Fibroblast of lung (primary cell): ENCODE data around the gene PLCB2. TPM values are rescaled to one million over a fixed set of nuclear protein-coding genes. Genes with fewer than 3 reads are reported as not detected.

Experiments
- DNase-seq, 2 donors: peaks; one replicate each; pipeline versions ENCODE4 v3.0.0 to v3.0.0-alpha.2; 2010; ENCODE audit warnings: low read depth in 2 of 2
- H2AFZ ChIP-seq: 2 replicates; pipeline ENCODE4 v1.5.1; 2012; ENCODE audit warnings: low read length, control low read depth, inconsistent platforms
- H3K27ac ChIP-seq: 2 replicates; pipeline ENCODE4 v1.5.1; 2011; ENCODE audit warnings: low read length, control low read depth; ENCODE audit not compliant: insufficient read depth
- H3K27me3 ChIP-seq: 2 replicates; pipeline ENCODE4 v1.5.1; 2011; ENCODE audit warnings: mild to moderate bottlenecking, low read length; ENCODE audit not compliant: control insufficient read depth, insufficient read depth
- H3K36me3 ChIP-seq: 2 replicates; pipeline ENCODE4 v1.5.1; 2011; ENCODE audit warnings: low read length; ENCODE audit not compliant: control insufficient read depth, insufficient read depth
- H3K4me1 ChIP-seq: 2 replicates; pipeline ENCODE4 v1.5.1; 2011; ENCODE audit warnings: low read length; ENCODE audit not compliant: control insufficient read depth, insufficient read depth; ENCODE audit errors: extremely low read depth
- H3K4me2 ChIP-seq: 2 replicates; pipeline ENCODE4 v1.5.1; 2011; ENCODE audit warnings: low read length, control low read depth; ENCODE audit not compliant: insufficient read depth; ENCODE audit errors: extremely low read depth
- H3K4me3 ChIP-seq, 4 experiments: fragments of 200-600 bp in 1 of 4; sonication (generic) in 1 of 4; replicated peaks in 1 of 4; 2 replicates each; pipeline ENCODE4 v1.5.1; 2011 to 2016; ENCODE audit warnings: low read length in 4 of 4, low read depth in 3 of 4, mild to moderate bottlenecking in 3 of 4, control low read depth in 2 of 4, inconsistent platforms in 1 of 4, mixed read lengths in 1 of 4; ENCODE audit not compliant: insufficient read depth in 1 of 4; ENCODE audit errors: control extremely low read depth in 1 of 4
- H3K79me2 ChIP-seq: 2 replicates; pipeline ENCODE4 v1.5.1; 2012; ENCODE audit warnings: mild to moderate bottlenecking, low read length, inconsistent platforms; ENCODE audit not compliant: control insufficient read depth, insufficient read depth
- H3K9ac ChIP-seq: 2 replicates; pipeline ENCODE4 v1.5.1; 2011; ENCODE audit warnings: mild to moderate bottlenecking, low read length, control low read depth; ENCODE audit not compliant: insufficient read depth
- H3K9me3 ChIP-seq: 2 replicates; pipeline ENCODE4 v1.5.1; 2012; ENCODE audit warnings: low read depth, low read length; ENCODE audit not compliant: control insufficient read depth, insufficient read depth
- H4K20me1 ChIP-seq: 2 replicates; pipeline ENCODE4 v1.5.1; 2011; ENCODE audit warnings: low read length; ENCODE audit not compliant: control insufficient read depth, insufficient read depth; ENCODE audit errors: extremely low read depth
- EZH2 ChIP-seq: IDR thresholded peaks from 2 replicates; pipeline ENCODE4 v1.5.1; 2012; ENCODE audit warnings: low read length, control low read depth, mild to moderate bottlenecking; ENCODE audit errors: missing control alignments
- polyA plus RNA-seq, 2 donors: library from polyadenylated mRNA; depleted of rRNA in 1 of 2; stranded (reverse) in 1 of 2; unstranded in 1 of 2; fragments of >200 nt; gene quantifications; 2 replicates each; pipeline ENCODE4 v1.2.1, GENCODE V29; 2011 to 2012; ENCODE audit warnings: missing spikeins in 1 of 2
- total RNA-seq: library from RNA; depleted of rRNA; stranded (reverse); fragments of >200 nt; gene quantifications from 2 replicates; pipeline ENCODE4 v1.2.1, GENCODE V29; 2014
- TF ChIP-seq, protein P1 (sequence below), 2 donors: IDR thresholded peaks in 1 of 2; conservative IDR thresholded peaks in 1 of 2; 1 replicate in 1 of 2; 2 replicates in 1 of 2; pipeline ENCODE4 v1.5.1; 2011 to 2012; ENCODE audit warnings: low read length in 2 of 2, control low read depth in 1 of 2, inconsistent platforms in 1 of 2, low read depth in 1 of 2, mild to moderate bottlenecking in 1 of 2

Gene PLCB2
- total and polyA plus RNA-seq, 2 donors (not counting 1 experiment from before 2014, with no cell fraction given), result under 0.01 to 0.40 TPM

DNA sequence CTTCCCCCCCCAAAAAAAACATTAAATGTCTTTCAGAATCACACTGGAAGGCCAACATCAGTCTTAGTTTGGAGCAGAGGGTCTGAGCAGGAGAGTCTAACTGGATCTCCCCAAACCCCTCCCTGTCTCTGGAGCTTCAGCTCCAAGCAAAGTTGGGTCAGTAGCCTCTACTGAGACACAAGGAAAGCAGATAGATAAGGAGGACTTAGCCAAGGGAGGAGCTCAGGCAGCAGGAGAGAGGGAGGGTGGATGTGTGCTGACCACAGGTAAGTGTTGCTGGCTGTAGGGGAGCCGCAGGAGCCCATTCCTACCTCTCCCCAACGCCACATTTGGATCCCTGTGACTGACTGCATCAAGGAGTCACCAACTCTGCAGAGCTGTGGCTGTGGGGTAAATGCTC lies 7.0 kb downstream of the PLCB2 start:
- H3K27ac ChIP-seq, result no peak overlapping the region

DNA sequence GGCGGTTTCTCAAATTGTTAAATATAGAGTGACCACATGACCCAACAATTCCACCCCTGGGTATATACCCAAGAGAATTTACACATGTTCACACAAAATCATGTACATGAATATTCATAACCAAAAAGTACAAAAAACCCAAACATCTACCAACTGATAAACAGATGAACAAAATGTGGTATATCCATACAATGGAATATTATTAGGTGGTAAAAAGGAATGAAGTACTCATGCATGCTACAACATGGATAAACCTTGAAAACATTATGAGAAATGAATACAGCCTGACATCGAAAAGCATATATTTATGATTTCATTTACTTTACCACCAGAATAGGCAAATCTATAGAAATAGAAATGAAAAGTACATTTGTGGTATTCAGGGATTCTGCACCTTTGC lies 7.4 kb downstream of the PLCB2 start:
- no peaks in the 10 kb centered on the region for H3K9me3 ChIP-seq
- H3K36me3 ChIP-seq, result no peaks in the 10 kb centered on the region
- H3K4me3 ChIP-seq, result no peak overlapping the region
- TF ChIP-seq, protein P1, sequence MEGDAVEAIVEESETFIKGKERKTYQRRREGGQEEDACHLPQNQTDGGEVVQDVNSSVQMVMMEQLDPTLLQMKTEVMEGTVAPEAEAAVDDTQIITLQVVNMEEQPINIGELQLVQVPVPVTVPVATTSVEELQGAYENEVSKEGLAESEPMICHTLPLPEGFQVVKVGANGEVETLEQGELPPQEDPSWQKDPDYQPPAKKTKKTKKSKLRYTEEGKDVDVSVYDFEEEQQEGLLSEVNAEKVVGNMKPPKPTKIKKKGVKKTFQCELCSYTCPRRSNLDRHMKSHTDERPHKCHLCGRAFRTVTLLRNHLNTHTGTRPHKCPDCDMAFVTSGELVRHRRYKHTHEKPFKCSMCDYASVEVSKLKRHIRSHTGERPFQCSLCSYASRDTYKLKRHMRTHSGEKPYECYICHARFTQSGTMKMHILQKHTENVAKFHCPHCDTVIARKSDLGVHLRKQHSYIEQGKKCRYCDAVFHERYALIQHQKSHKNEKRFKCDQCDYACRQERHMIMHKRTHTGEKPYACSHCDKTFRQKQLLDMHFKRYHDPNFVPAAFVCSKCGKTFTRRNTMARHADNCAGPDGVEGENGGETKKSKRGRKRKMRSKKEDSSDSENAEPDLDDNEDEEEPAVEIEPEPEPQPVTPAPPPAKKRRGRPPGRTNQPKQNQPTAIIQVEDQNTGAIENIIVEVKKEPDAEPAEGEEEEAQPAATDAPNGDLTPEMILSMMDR (conservative IDR thresholded peaks at IDR 0.05 in 1 of 2, IDR thresholded peaks at IDR 0.05 in 1 of 2; ENCODE audit: low read depth in 1 of 2, low read length in 2 of 2), result no peak
- TF ChIP-seq EZH2, result no peak
- H3K79me2 ChIP-seq, result no peaks in the 10 kb centered on the region
- H3K27ac ChIP-seq, result no peak overlapping the region
- H4K20me1 ChIP-seq, result no peaks in the 10 kb centered on the region
- H3K27me3 ChIP-seq, result peaks cover 24% of the 10 kb centered on the region
- DNase-seq, result no peak
- no peak overlapping the region for H2AFZ ChIP-seq
- no peak overlapping the region for H3K9ac ChIP-seq
- H3K4me1 ChIP-seq, result no peaks in the 10 kb centered on the region
- no peak overlapping the region for H3K4me2 ChIP-seq

More for the DNA sequence above, 7.0 kb downstream of the PLCB2 start:
- peaks cover 28% of the 10 kb centered on the region for H3K27me3 ChIP-seq
- no peak for TF ChIP-seq EZH2
- TF ChIP-seq, protein P1 (conservative IDR thresholded peaks at IDR 0.05 in 1 of 2, IDR thresholded peaks at IDR 0.05 in 1 of 2; ENCODE audit: low read depth in 1 of 2, low read length in 2 of 2), result no peak
- no peak overlapping the region for H3K9ac ChIP-seq
- no peak for DNase-seq
- no peaks in the 10 kb centered on the region for H3K4me1 ChIP-seq
- no peak overlapping the region for H3K4me2 ChIP-seq
- no peaks in the 10 kb centered on the region for H3K36me3 ChIP-seq
- H3K79me2 ChIP-seq, result no peaks in the 10 kb centered on the region
- no peak overlapping the region for H2AFZ ChIP-seq
- no peaks in the 10 kb centered on the region for H3K9me3 ChIP-seq
- H4K20me1 ChIP-seq, result no peaks in the 10 kb centered on the region
- no peak overlapping the region for H3K4me3 ChIP-seq

DNA sequence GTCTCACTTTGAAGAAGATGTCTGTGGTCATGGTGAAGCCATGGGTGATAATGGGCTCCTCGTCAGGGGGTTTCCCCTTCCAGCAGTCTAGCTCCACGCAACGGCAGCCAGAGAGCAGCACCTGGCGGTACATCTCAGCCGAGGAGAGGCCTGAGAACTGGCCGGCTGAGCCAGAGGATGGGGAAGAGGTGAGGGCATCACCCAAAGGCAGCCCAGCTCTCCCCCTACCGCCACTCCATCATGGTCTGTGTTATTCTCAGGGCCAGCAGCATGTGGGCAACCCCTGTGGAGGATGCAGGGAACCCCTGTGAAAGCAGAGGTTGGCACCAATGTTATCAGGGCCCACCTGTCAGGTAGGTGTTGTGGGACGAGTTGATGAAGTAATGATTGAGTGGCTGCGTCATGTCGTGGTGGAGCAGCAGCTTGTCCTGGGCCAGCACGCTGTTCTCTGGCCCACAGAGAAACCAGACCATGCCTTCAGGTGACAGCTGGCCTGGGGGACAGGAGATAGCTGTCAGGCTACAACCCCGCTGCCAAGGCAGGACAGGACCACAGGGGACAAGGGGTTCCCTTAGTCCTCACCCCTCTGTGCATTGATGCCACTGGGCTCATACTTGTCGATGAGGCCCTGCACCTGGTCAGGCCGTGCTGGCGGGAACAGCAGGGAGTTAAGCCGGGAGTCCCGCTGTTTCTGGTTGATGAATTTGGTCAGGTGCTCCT lies 9.4 kb downstream of the PLCB2 start:
- H3K36me3 ChIP-seq, result no peaks in the 10 kb centered on the region
- no peaks in the 10 kb centered on the region for H4K20me1 ChIP-seq
- no peak overlapping the region for H2AFZ ChIP-seq
- TF ChIP-seq, protein P1 (conservative IDR thresholded peaks at IDR 0.05 in 1 of 2, IDR thresholded peaks at IDR 0.05 in 1 of 2; ENCODE audit: low read depth in 1 of 2, low read length in 2 of 2), result no peak
- no peak for TF ChIP-seq EZH2
- DNase-seq, result no peak
- H3K4me1 ChIP-seq, result no peaks in the 10 kb centered on the region
- peaks cover 18% of the 10 kb centered on the region for H3K27me3 ChIP-seq
- H3K9me3 ChIP-seq, result no peaks in the 10 kb centered on the region
- H3K79me2 ChIP-seq, result no peaks in the 10 kb centered on the region
- no peak overlapping the region for H3K9ac ChIP-seq
- no peak overlapping the region for H3K4me3 ChIP-seq
- no peak overlapping the region for H3K4me2 ChIP-seq
- H3K27ac ChIP-seq, result no peak overlapping the region
